SU-DHL-6 (cell line): ENCODE measurements around the gene CLTCL1.

Experiments
- H2AFZ ChIP-seq: fragments of 200-600 bp; sonication (generic); 2 replicates; pipeline ENCODE4 v1.6.1; 2014; ENCODE audit warnings: low read depth, mild to moderate bottlenecking, moderate library complexity, mixed read lengths, antibody characterized with exemption, low read length; ENCODE audit not compliant: severe bottlenecking
- H3F3A ChIP-seq: fragments of 200-600 bp; shearing (Covaris generic); 2 replicates; pipeline ENCODE4 v1.6.0; 2016; ENCODE audit warnings: antibody characterized with exemption, mild to moderate bottlenecking; ENCODE audit not compliant: insufficient read depth
- H3K27ac ChIP-seq: fragments of 200-600 bp; sonication (generic); 2 replicates; pipeline ENCODE4 v1.5.1; 2016; ENCODE audit warnings: low read depth, mild to moderate bottlenecking, low read length, moderate library complexity, mixed read lengths
- H3K27me3 ChIP-seq: fragments of 200-600 bp; sonication (generic), shearing (Covaris generic); 2 replicates; pipeline ENCODE4 v1.6.0; 2014; ENCODE audit warnings: mild to moderate bottlenecking, low read length
- H3K36me3 ChIP-seq: fragments of 200-600 bp; sonication (generic); 2 replicates; pipeline ENCODE4 v1.6.1; 2014; ENCODE audit warnings: mild to moderate bottlenecking, low read length, mixed read lengths
- H3K4me2 ChIP-seq: fragments of 300-600, 200-600 bp; shearing (Covaris generic), sonication (generic); 2 replicates; pipeline ENCODE4 v1.6.0; 2014; ENCODE audit warnings: low read length, low read depth, mild to moderate bottlenecking; ENCODE audit not compliant: poor library complexity, severe bottlenecking
- H3K4me3 ChIP-seq: fragments of 200-600 bp; sonication (generic); 2 replicates; pipeline ENCODE4 v1.5.1; 2014; ENCODE audit warnings: antibody characterized with exemption, low read length, mild to moderate bottlenecking, mixed read lengths; ENCODE audit not compliant: insufficient read depth, poor library complexity, severe bottlenecking
- H3K79me2 ChIP-seq: fragments of 200-600 bp; sonication (generic); 2 replicates; pipeline ENCODE4 v1.6.1; 2014; ENCODE audit warnings: mild to moderate bottlenecking, low read length, moderate library complexity; ENCODE audit not compliant: insufficient read depth
- H3K9ac ChIP-seq: fragments of 200-600 bp; sonication (generic); 2 replicates; pipeline ENCODE4 v1.7.0; 2014; ENCODE audit warnings: mild to moderate bottlenecking, low read length
- H3K9me2 ChIP-seq: fragments of 200-600 bp; sonication (generic); replicated peaks from 2 replicates; pipeline ENCODE4 v1.6.1; 2014; ENCODE audit warnings: low read length; ENCODE audit not compliant: insufficient read depth
- H3K9me3 ChIP-seq: fragments of 200-600 bp; sonication (generic); 2 replicates; pipeline ENCODE4 v1.6.1; 2014; ENCODE audit warnings: low read length, mixed read lengths; ENCODE audit not compliant: insufficient read depth
- H4K20me1 ChIP-seq: fragments of 200-600 bp; sonication (generic); 2 replicates; pipeline ENCODE4 v1.6.1; 2014; ENCODE audit warnings: low read depth, mild to moderate bottlenecking, antibody characterized with exemption, low read length, moderate library complexity, mixed read lengths
- EZH2phosphoT487 ChIP-seq: fragments of 200-600 bp; sonication (generic), shearing (Covaris generic); conservative IDR thresholded peaks from 2 replicates; pipeline ENCODE4 v1.6.1; 2018; ENCODE audit warnings: mild to moderate bottlenecking, antibody characterized with exemption, low read length, moderate library complexity, mixed read lengths
- TF ChIP-seq, protein P1 (sequence below): fragments of 200-600 bp; sonication (generic); IDR thresholded peaks from one replicate; pipeline ENCODE4 v1.5.1; 2017; ENCODE audit warnings: antibody characterized with exemption, mild to moderate bottlenecking, low read length, moderate library complexity; ENCODE audit not compliant: insufficient read depth, poor library complexity, severe bottlenecking

CLTCL1 gene

GRCh38 chr22:19176732-19177131, 114.8 kb downstream of the CLTCL1 start:
- no peaks in the 10 kb centered on the region for H3F3A ChIP-seq
- H3K79me2 ChIP-seq, result peaks cover 23% of the 10 kb centered on the region
- H3K27ac ChIP-seq, result no peak overlapping the region
- no peak overlapping the region for H3K9ac ChIP-seq
- no peaks in the 10 kb centered on the region for H3K36me3 ChIP-seq
- no peaks in the 10 kb centered on the region for H4K20me1 ChIP-seq
- peak overlapping the region; percentile 57 for H3K4me2 ChIP-seq
- no peak overlapping the region for H2AFZ ChIP-seq
- no peaks in the 10 kb centered on the region for H3K27me3 ChIP-seq
- H3K9me3 ChIP-seq, result no peaks in the 10 kb centered on the region
- TF ChIP-seq, protein P1, sequence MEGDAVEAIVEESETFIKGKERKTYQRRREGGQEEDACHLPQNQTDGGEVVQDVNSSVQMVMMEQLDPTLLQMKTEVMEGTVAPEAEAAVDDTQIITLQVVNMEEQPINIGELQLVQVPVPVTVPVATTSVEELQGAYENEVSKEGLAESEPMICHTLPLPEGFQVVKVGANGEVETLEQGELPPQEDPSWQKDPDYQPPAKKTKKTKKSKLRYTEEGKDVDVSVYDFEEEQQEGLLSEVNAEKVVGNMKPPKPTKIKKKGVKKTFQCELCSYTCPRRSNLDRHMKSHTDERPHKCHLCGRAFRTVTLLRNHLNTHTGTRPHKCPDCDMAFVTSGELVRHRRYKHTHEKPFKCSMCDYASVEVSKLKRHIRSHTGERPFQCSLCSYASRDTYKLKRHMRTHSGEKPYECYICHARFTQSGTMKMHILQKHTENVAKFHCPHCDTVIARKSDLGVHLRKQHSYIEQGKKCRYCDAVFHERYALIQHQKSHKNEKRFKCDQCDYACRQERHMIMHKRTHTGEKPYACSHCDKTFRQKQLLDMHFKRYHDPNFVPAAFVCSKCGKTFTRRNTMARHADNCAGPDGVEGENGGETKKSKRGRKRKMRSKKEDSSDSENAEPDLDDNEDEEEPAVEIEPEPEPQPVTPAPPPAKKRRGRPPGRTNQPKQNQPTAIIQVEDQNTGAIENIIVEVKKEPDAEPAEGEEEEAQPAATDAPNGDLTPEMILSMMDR, result no peak
- no peak for TF ChIP-seq EZH2phosphoT487
- no peak overlapping the region for H3K4me3 ChIP-seq
- no peaks in the 10 kb centered on the region for H3K9me2 ChIP-seq

- Histone ChIP-seq H4K20me1 (no peaks in the 10 kb centered on the region), H3K27ac (no peak overlapping the region)
Observed at GRCh38 chr22:19176175-19176643, 115.3 kb downstream of the CLTCL1 start.

DNA sequence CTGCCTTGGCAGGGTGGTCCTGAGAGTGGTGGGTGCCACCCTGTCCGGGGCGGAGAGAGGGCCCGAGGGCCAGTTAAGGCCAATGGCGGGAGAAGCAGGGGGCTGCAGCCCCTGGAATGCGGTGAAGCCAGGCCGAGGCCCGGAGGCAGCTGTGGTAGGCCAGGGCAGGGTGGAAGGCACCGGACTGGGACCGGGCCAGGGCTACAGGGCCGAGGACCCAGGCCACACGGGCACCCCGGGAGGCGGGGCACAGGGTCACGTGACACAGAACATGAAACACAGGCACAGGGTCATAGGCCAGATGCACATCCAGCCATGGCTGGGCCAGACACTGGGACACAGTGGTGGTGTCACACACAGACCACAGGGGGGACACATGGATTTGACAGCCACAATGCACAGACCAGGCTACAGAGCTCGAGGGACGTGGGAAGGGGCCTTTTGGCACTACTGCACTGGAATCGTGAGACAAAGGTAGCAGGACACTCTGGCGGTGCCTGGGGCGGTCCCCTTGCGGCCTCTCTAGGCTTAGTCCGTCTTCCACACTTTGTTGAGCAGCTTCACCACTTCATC, 115.8 kb downstream of the CLTCL1 start:
- Histone ChIP-seq H3K27ac (no peak overlapping the region), H3F3A (no peaks in the 10 kb centered on the region), H3K4me3 (no peak overlapping the region), H2AFZ (no peak overlapping the region), H4K20me1 (no peaks in the 10 kb centered on the region), H3K79me2 (peaks cover 24% of the 10 kb centered on the region), H3K27me3 (no peaks in the 10 kb centered on the region), H3K36me3 (no peaks in the 10 kb centered on the region), H3K9me3 (no peaks in the 10 kb centered on the region), H3K9me2 (no peaks in the 10 kb centered on the region), H3K9ac (no peak overlapping the region), H3K4me2 (no peak overlapping the region)
- no peak for TF ChIP-seq EZH2phosphoT487
- TF ChIP-seq, protein P1, result no peak

More at GRCh38 chr22:19176175-19176643, 115.3 kb downstream of the CLTCL1 start:
- H3K9me2 ChIP-seq, result no peaks in the 10 kb centered on the region
- no peak overlapping the region for H3K4me3 ChIP-seq
- H3K9ac ChIP-seq, result no peak overlapping the region
- no peaks in the 10 kb centered on the region for H3F3A ChIP-seq
- H3K9me3 ChIP-seq, result no peaks in the 10 kb centered on the region
- H3K4me2 ChIP-seq, result no peak overlapping the region
- TF ChIP-seq, protein P1, result no peak
- no peak for TF ChIP-seq EZH2phosphoT487
- peaks cover 24% of the 10 kb centered on the region for H3K79me2 ChIP-seq
- H3K27me3 ChIP-seq, result no peaks in the 10 kb centered on the region
- H2AFZ ChIP-seq, result no peak overlapping the region
- H3K36me3 ChIP-seq, result no peaks in the 10 kb centered on the region
